Measurements from ENCODE around the gene TMEM231.

TMEM231 gene

DNA sequence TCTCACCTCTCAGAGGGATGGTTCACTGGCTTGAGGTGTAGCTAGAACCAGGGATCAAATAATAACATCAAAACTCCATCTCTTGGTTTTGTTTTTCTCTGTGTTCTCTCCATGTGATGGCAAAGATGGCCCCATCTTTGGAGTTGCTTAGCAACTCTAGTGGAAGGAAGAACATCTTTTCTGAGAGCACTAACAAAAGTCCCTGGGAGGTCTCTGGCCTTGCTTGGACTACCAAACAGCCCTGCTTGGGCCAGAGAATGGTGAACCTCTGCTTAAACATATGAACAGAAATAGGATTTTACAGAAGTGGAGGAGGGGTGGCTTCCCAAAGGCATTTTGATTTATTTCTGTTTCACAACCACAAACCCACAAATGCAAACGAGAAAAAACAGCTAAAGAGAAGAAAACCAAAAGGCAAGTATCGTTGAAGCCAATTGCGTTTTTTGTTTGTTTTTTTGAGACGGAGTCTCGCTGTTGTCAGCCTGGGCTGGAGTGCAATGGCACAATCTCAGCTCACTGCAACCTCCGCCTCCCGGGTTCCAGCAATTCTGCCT is 23.3 kb upstream of the TMEM231 start:
- no peak overlapping the region for H2BK15ac ChIP-seq (replicated peaks; ENCODE audit: low read depth)
- H3K9ac ChIP-seq (ENCODE audit: low read length): no peak overlapping the region
- H3K4ac ChIP-seq (ENCODE audit: low read depth, low read length): no peak overlapping the region
- no peak overlapping the region for H4K8ac ChIP-seq (ENCODE audit: low read depth, low read length)
- peaks cover 3% of the 10 kb centered on the region for H3K36me3 ChIP-seq (ENCODE audit: control insufficient read depth, insufficient read depth, low read length)
- no peaks in the 10 kb centered on the region for H3K79me2 ChIP-seq (ENCODE audit: control insufficient read depth, insufficient read depth, low read length)
- no peak overlapping the region for H3K4me3 ChIP-seq (ENCODE audit: low read length)
- no peak overlapping the region for H4K5ac ChIP-seq (ENCODE audit: low read length)
- no peak for DNase-seq
- no CpG with 5 or more reads among the region's 7 CpGs for WGBS (ENCODE audit: extremely low coverage, insufficient coverage, low lambda C conversion rate)
- H2BK120ac ChIP-seq (ENCODE audit: low read depth, low read length): no peak overlapping the region
- no peak overlapping the region for H3K4me2 ChIP-seq (ENCODE audit: low read length)
- H3K79me1 ChIP-seq (ENCODE audit: low read length): peaks cover 2% of the 10 kb centered on the region
- no peak overlapping the region for H3K56ac ChIP-seq (ENCODE audit: low read length)
- H3K27me3 ChIP-seq (ENCODE audit: insufficient read depth, low read length, poor library complexity): no peaks in the 10 kb centered on the region
- no peaks in the 10 kb centered on the region for H3K4me1 ChIP-seq (ENCODE audit: control insufficient read depth, low read depth, low read length)
- no peak overlapping the region for H2AK5ac ChIP-seq (ENCODE audit: low read length)
- H3K27ac ChIP-seq (ENCODE audit: low read depth, low read length): no peak overlapping the region
- H2BK5ac ChIP-seq (ENCODE audit: low read length): no peak overlapping the region
- no peak overlapping the region for H3K23ac ChIP-seq (ENCODE audit: low read length)
- no peak overlapping the region for H3K18ac ChIP-seq (ENCODE audit: low read length)

DNA sequence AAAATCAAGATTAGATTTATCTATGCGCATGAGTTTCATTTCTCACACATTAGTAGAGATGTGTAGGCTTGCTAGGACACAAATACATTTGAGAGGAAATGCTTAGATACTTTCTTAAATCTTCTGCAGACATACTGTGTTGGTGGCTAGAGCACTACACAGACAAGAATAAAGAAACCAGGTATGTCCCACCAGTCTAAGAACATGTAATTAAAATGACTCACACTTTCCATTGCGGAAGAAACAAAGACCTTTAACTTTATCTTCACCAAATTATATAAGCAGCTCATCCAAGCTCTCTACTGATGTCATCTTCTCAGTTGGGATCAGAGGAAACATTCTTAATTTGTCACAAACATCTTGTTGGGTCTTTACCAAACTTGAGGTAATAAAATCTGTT is 22.7 kb upstream of the TMEM231 start:
- H3K4ac ChIP-seq (ENCODE audit: low read depth, low read length): no peak overlapping the region
- H2BK120ac ChIP-seq (ENCODE audit: low read depth, low read length): no peak overlapping the region
- H3K27ac ChIP-seq (ENCODE audit: low read depth, low read length): no peak overlapping the region
- H3K36me3 ChIP-seq (ENCODE audit: control insufficient read depth, insufficient read depth, low read length): peaks cover 3% of the 10 kb centered on the region
- no peak overlapping the region for H4K8ac ChIP-seq (ENCODE audit: low read depth, low read length)
- no peak overlapping the region for H2BK5ac ChIP-seq (ENCODE audit: low read length)
- no peak overlapping the region for H4K5ac ChIP-seq (ENCODE audit: low read length)
- no peak for DNase-seq
- H3K4me3 ChIP-seq (ENCODE audit: low read length): no peak overlapping the region
- no peak overlapping the region for H2BK15ac ChIP-seq (replicated peaks; ENCODE audit: low read depth)
- H3K4me2 ChIP-seq (ENCODE audit: low read length): no peak overlapping the region
- no peaks in the 10 kb centered on the region for H3K4me1 ChIP-seq (ENCODE audit: control insufficient read depth, low read depth, low read length)
- no peaks in the 10 kb centered on the region for H3K79me2 ChIP-seq (ENCODE audit: control insufficient read depth, insufficient read depth, low read length)
- H3K56ac ChIP-seq (ENCODE audit: low read length): no peak overlapping the region
- no CpG with 5 or more reads among the region's 2 CpGs for WGBS (ENCODE audit: extremely low coverage, insufficient coverage, low lambda C conversion rate)
- H3K23ac ChIP-seq (ENCODE audit: low read length): no peak overlapping the region
- H2AK5ac ChIP-seq (ENCODE audit: low read length): no peak overlapping the region
- H3K9ac ChIP-seq (ENCODE audit: low read length): no peak overlapping the region
- peaks cover 2% of the 10 kb centered on the region for H3K79me1 ChIP-seq (ENCODE audit: low read length)
- H3K27me3 ChIP-seq (ENCODE audit: insufficient read depth, low read length, poor library complexity): no peaks in the 10 kb centered on the region
- no peak overlapping the region for H3K18ac ChIP-seq (ENCODE audit: low read length)

DNA sequence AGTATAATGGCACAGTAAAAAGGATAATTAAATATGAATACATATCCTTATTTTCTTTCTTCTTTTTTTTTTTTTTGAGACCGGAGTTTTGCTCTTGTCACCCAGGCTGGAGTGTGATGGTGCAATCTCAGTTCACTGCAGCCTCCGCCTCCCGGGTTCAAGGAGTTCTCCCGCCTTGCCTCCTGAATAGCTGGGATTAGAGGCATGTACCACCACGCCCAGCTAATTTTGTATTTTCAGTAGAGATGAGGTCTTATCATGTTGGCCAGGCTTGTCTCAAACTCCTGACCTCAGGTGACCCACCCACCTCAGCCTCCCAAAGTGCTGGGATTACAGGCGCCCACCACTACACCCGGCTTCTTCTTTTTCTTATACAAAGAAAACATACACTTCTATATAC is 22.2 kb upstream of the TMEM231 start:
- no peak for DNase-seq
- no peak overlapping the region for H3K4me2 ChIP-seq (ENCODE audit: low read length)
- no peak overlapping the region for H3K4ac ChIP-seq (ENCODE audit: low read depth, low read length)
- H2AK5ac ChIP-seq (ENCODE audit: low read length): no peak overlapping the region
- H3K56ac ChIP-seq (ENCODE audit: low read length): no peak overlapping the region
- no peak overlapping the region for H2BK15ac ChIP-seq (replicated peaks; ENCODE audit: low read depth)
- no peak overlapping the region for H2BK120ac ChIP-seq (ENCODE audit: low read depth, low read length)
- peaks cover 2% of the 10 kb centered on the region for H3K79me1 ChIP-seq (ENCODE audit: low read length)
- no peaks in the 10 kb centered on the region for H3K79me2 ChIP-seq (ENCODE audit: control insufficient read depth, insufficient read depth, low read length)
- H4K8ac ChIP-seq (ENCODE audit: low read depth, low read length): no peak overlapping the region
- H3K18ac ChIP-seq (ENCODE audit: low read length): no peak overlapping the region
- WGBS (ENCODE audit: extremely low coverage, insufficient coverage, low lambda C conversion rate): no CpG with 5 or more reads among the region's 7 CpGs
- H3K36me3 ChIP-seq (ENCODE audit: control insufficient read depth, insufficient read depth, low read length): peaks cover 5% of the 10 kb centered on the region
- H3K4me3 ChIP-seq (ENCODE audit: low read length): no peak overlapping the region
- no peaks in the 10 kb centered on the region for H3K27me3 ChIP-seq (ENCODE audit: insufficient read depth, low read length, poor library complexity)
- no peak overlapping the region for H3K27ac ChIP-seq (ENCODE audit: low read depth, low read length)
- H3K9ac ChIP-seq (ENCODE audit: low read length): no peak overlapping the region
- no peaks in the 10 kb centered on the region for H3K4me1 ChIP-seq (ENCODE audit: control insufficient read depth, low read depth, low read length)
- no peak overlapping the region for H4K5ac ChIP-seq (ENCODE audit: low read length)
- no peak overlapping the region for H3K23ac ChIP-seq (ENCODE audit: low read length)
- no peak overlapping the region for H2BK5ac ChIP-seq (ENCODE audit: low read length)

DNA sequence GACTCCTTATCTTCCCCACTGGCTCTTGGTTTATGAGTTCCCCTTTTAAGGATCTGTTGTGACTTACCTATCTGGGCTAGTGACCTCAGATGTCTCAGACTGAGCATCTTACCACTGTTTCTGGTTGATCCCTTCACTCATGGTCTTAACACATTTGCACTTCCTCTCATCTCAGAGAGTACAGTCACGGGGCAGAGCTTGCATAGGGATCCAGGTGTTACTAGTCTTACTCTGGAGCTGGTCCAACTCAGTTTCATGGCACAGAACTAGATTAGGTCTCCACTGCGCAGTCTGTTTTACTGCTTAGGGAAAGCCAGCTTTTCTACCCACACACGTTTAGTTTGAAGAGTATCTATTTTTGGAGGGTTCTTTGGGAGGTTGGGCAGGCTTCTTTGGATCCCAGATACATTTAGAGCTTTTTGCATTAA is 20.3 kb upstream of the TMEM231 start:
- Histone ChIP-seq H3K27ac (ENCODE audit: low read depth, low read length) (no peak overlapping the region), H2BK120ac (ENCODE audit: low read depth, low read length) (no peak overlapping the region), H2BK5ac (ENCODE audit: low read length) (no peak overlapping the region), H3K79me1 (ENCODE audit: low read length) (peaks cover 4% of the 10 kb centered on the region), H3K23ac (ENCODE audit: low read length) (no peak overlapping the region), H3K4me3 (ENCODE audit: low read length) (no peak overlapping the region), H3K27me3 (ENCODE audit: insufficient read depth, low read length, poor library complexity) (no peaks in the 10 kb centered on the region), H4K5ac (ENCODE audit: low read length) (no peak overlapping the region), H3K18ac (ENCODE audit: low read length) (no peak overlapping the region), H2AK5ac (ENCODE audit: low read length) (no peak overlapping the region), H3K4me1 (ENCODE audit: control insufficient read depth, low read depth, low read length) (no peaks in the 10 kb centered on the region), H3K56ac (ENCODE audit: low read length) (no peak overlapping the region), H4K8ac (ENCODE audit: low read depth, low read length) (no peak overlapping the region), H3K4ac (ENCODE audit: low read depth, low read length) (no peak overlapping the region), H3K4me2 (ENCODE audit: low read length) (no peak overlapping the region), H3K79me2 (ENCODE audit: control insufficient read depth, insufficient read depth, low read length) (no peaks in the 10 kb centered on the region), H3K36me3 (ENCODE audit: control insufficient read depth, insufficient read depth, low read length) (peaks cover 9% of the 10 kb centered on the region), H3K9ac (ENCODE audit: low read length) (no peak overlapping the region), H2BK15ac (replicated peaks; ENCODE audit: low read depth) (no peak overlapping the region)
- no peak for DNase-seq
- WGBS (ENCODE audit: extremely low coverage, insufficient coverage, low lambda C conversion rate): no CpG with 5 or more reads among the region's 3 CpGs

DNA sequence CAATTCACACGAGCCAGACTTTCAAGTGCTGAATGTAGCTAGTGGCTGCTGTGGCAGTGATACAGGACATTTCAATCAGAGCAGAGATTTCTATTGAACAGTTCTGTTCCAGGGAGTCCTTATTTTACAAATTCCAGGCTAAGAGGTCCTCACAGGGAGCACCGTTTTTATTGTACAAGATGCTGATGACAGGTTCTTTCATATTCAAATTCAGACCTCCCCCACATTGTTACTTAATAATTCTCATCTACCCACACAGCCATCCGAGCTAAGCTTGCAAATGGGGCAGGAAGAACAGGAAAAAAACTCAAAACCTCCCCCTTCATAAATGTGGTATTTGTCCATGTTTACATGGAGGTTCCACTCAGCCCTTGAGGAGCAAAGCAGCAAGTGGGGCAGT is 19.9 kb upstream of the TMEM231 start:
- WGBS (ENCODE audit: extremely low coverage, insufficient coverage, low lambda C conversion rate): no CpG with 5 or more reads among the region's 3 CpGs
- H3K4ac ChIP-seq (ENCODE audit: low read depth, low read length): no peak overlapping the region
- H3K4me2 ChIP-seq (ENCODE audit: low read length): no peak overlapping the region
- H3K4me3 ChIP-seq (ENCODE audit: low read length): no peak overlapping the region
- no peak overlapping the region for H3K27ac ChIP-seq (ENCODE audit: low read depth, low read length)
- H3K79me2 ChIP-seq (ENCODE audit: control insufficient read depth, insufficient read depth, low read length): no peaks in the 10 kb centered on the region
- no peak overlapping the region for H2AK5ac ChIP-seq (ENCODE audit: low read length)
- no peak overlapping the region for H3K9ac ChIP-seq (ENCODE audit: low read length)
- H2BK5ac ChIP-seq (ENCODE audit: low read length): no peak overlapping the region
- peaks cover 4% of the 10 kb centered on the region for H3K79me1 ChIP-seq (ENCODE audit: low read length)
- no peaks in the 10 kb centered on the region for H3K4me1 ChIP-seq (ENCODE audit: control insufficient read depth, low read depth, low read length)
- no peak overlapping the region for H4K5ac ChIP-seq (ENCODE audit: low read length)
- no peak overlapping the region for H3K23ac ChIP-seq (ENCODE audit: low read length)
- no peak overlapping the region for H3K56ac ChIP-seq (ENCODE audit: low read length)
- no peaks in the 10 kb centered on the region for H3K27me3 ChIP-seq (ENCODE audit: insufficient read depth, low read length, poor library complexity)
- peaks cover 9% of the 10 kb centered on the region for H3K36me3 ChIP-seq (ENCODE audit: control insufficient read depth, insufficient read depth, low read length)
- H4K8ac ChIP-seq (ENCODE audit: low read depth, low read length): no peak overlapping the region
- DNase-seq: no peak
- no peak overlapping the region for H2BK15ac ChIP-seq (replicated peaks; ENCODE audit: low read depth)
- no peak overlapping the region for H3K18ac ChIP-seq (ENCODE audit: low read length)
- H2BK120ac ChIP-seq (ENCODE audit: low read depth, low read length): no peak overlapping the region

DNA sequence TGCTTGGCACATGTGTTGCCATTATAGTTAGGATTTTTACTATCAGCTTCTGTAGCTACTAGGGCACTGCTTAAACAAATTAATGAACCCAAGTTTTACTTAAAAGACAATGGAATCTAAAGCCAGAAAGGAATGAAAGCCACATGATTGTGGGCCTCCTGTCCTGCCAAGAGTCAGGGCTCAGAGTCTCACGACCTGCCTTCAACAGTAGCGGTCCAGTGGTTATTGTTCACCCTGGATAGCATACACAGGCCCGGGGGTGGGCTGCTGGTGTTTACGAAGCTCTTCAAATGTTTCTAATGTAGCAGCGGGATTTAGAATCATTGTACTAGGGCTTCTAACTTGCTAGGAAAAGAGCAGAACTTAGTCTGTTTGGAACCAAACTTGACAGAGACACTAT is 17.9 kb upstream of the TMEM231 start:
- Histone ChIP-seq H3K27ac (ENCODE audit: low read depth, low read length) (no peak overlapping the region), H2BK120ac (ENCODE audit: low read depth, low read length) (no peak overlapping the region), H3K27me3 (ENCODE audit: insufficient read depth, low read length, poor library complexity) (no peaks in the 10 kb centered on the region), H3K79me1 (ENCODE audit: low read length) (peaks cover 4% of the 10 kb centered on the region), H3K36me3 (ENCODE audit: control insufficient read depth, insufficient read depth, low read length) (peaks cover 13% of the 10 kb centered on the region), H2AK5ac (ENCODE audit: low read length) (no peak overlapping the region), H2BK15ac (replicated peaks; ENCODE audit: low read depth) (no peak overlapping the region), H4K8ac (ENCODE audit: low read depth, low read length) (no peak overlapping the region), H3K4ac (ENCODE audit: low read depth, low read length) (no peak overlapping the region), H3K4me3 (ENCODE audit: low read length) (no peak overlapping the region), H2BK5ac (ENCODE audit: low read length) (no peak overlapping the region), H3K9ac (ENCODE audit: low read length) (no peak overlapping the region), H3K79me2 (ENCODE audit: control insufficient read depth, insufficient read depth, low read length) (no peaks in the 10 kb centered on the region), H3K4me2 (ENCODE audit: low read length) (no peak overlapping the region), H3K56ac (ENCODE audit: low read length) (no peak overlapping the region), H4K5ac (ENCODE audit: low read length) (no peak overlapping the region), H3K23ac (ENCODE audit: low read length) (no peak overlapping the region), H3K18ac (ENCODE audit: low read length) (no peak overlapping the region), H3K4me1 (ENCODE audit: control insufficient read depth, low read depth, low read length) (no peaks in the 10 kb centered on the region)
- no CpG with 5 or more reads among the region's 5 CpGs for WGBS (ENCODE audit: extremely low coverage, insufficient coverage, low lambda C conversion rate)
- DNase-seq: no peak

Data from mesendoderm (in vitro differentiated cells).